Smooth muscle cell of the umbilical artery (primary cell): ENCODE data around the gene TDG. TPM values are rescaled to one million over a fixed set of nuclear protein-coding genes. Genes with fewer than 3 reads are reported as not detected.

Source experiments
- total RNA-seq: library from RNA; depleted of rRNA; stranded (reverse); fragments of >200 nt; gene quantifications from 2 replicates; pipeline ENCODE4 v1.2.3, GENCODE V29; 2014

The TDG gene
- total RNA-seq, result 27.6 and 28.2 TPM in 2 replicates

DNA sequence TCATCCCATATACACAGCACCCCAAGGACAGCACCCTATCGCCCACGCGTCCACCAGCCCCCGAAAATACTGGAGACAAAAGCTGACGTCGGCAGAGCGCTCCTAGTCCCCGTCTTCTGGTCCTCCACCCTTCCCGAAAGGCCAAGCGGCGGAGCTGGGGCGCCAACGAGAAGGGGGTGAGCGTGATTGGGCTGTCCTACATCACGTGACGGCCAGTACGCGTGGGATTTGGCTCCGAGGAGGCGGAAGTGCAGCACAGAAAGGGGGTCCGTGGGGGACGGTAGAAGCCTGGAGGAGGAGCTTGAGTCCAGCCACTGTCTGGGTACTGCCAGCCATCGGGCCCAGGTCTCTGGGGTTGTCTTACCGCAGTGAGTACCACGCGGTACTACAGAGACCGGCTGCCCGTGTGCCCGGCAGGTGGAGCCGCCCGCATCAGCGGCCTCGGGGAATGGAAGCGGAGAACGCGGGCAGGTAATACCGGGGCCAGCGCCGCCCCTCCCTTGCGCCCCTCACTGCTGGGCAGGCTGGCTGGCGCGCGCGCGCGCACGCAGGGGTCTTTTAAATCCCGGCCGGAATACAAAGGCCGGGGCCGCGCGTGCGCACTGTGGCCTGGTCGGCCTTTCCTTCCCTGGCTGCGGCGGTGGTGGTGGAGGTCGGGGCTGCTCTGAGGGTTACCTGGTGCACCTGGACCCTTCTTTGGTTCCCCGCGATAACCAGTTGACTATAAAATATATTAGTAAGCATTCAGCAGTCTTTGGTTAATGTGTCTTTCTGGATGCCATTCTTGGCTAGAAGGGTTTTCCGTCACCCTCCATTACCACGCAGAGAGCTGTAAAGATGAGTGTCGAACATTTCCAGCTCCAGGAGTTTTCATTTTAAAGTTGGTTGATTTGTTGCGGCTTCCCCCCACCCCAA, at the start of gene TDG:
Gene TDG (plus strand): TSS at position 283 of the 915 bp plus-strand sequence. CDS start 166 bp downstream, at position 449.

DNA sequence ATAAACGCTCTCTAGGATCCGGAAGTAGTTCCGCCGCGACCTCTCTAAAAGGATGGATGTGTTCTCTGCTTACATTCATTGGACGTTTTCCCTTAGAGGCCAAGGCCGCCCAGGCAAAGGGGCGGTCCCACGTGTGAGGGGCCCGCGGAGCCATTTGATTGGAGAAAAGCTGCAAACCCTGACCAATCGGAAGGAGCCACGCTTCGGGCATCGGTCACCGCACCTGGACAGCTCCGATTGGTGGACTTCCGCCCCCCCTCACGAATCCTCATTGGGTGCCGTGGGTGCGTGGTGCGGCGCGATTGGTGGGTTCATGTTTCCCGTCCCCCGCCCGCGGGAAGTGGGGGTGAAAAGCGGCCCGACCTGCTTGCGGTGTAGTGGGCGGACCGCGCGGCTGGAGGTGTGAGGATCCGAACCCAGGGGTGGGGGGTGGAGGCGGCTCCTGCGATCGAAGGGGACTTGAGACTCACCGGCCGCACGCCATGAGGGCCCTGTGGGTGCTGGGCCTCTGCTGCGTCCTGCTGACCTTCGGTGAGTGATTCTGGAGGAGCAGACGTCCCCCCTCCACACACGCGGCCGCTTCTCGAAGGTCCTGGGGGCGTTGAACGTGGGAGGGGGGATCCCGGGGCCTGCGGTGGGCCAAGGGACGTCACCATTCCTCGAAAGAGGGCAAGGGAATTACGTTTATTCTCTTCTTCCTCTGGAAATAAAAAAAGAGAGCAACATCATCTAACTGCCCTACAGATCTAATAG, 35.5 kb upstream of the TDG start, which contains the start of gene HSP90B1:
Gene HSP90B1 (plus strand): TSS at position 377 of the 753 bp plus-strand sequence. CDS start 106 bp downstream, at position 483.

Other genes with a start within 250 kb of the TDG start
- gene NT5DC3, start 124.6 kb upstream of the TDG start, total RNA-seq, result 3.9 and 13.8 TPM in 2 replicates
- 2,322 and 2,701 TPM in 2 replicates for gene HSP90B1, start 35.5 kb upstream of the TDG start, total RNA-seq
- gene GLT8D2, start 84.3 kb downstream of the TDG start, total RNA-seq, result 29.2 and 74.8 TPM in 2 replicates
- 24.4 and 30.3 TPM in 2 replicates for gene HCFC2, start 98.7 kb downstream of the TDG start, total RNA-seq
- gene NFYB, start 172.3 kb downstream of the TDG start, total RNA-seq, result 30.5 and 30.9 TPM in 2 replicates
- gene TXNRD1, start 249.9 kb downstream of the TDG start, total RNA-seq, result 259 and 688 TPM in 2 replicates